Activated CD8-positive, alpha-beta memory T cell treated with anti-CD3 and anti-CD28 coated beads for 48 hours (primary cell): ENCODE data around the gene MPO.

ENCODE experiments used
- DNase-seq, 3 experiments: peaks; one replicate each; pipeline ENCODE4 v3.0.0-alpha.2; 2020; ENCODE audit warnings: low read depth in 2 of 3, low spot score in 2 of 3

The MPO gene

GRCh38 chr17:58265902-58266875 lies 14.5 kb downstream of the MPO start:
- DNase-seq = no peak

GRCh38 chr17:58265271-58265670 lies 15.5 kb downstream of the MPO start:
- DNase-seq = no peak

GRCh38 chr17:58264407-58265103 lies 16.2 kb downstream of the MPO start:
- DNase-seq = no peak

- no peak for DNase-seq
Observed at GRCh38 chr17:58263773-58264172, 17.0 kb downstream of the MPO start.

GRCh38 chr17:58262149-58262548 lies 18.6 kb downstream of the MPO start:
- no peak for DNase-seq

GRCh38 chr17:58254803-58255202 lies 25.9 kb downstream of the MPO start:
- no peak for DNase-seq

- no peak for DNase-seq
Observed at GRCh38 chr17:58253082-58253481, 27.7 kb downstream of the MPO start.

GRCh38 chr17:58252141-58252540 lies 28.6 kb downstream of the MPO start:
- DNase-seq = no peak

GRCh38 chr17:58250344-58251011 lies 30.3 kb downstream of the MPO start:
- no peak for DNase-seq

- DNase-seq = peak; percentile 52 to 70 (median 64)
Observed at GRCh38 chr17:58249270-58250133, 31.2 kb downstream of the MPO start.

- no peak for DNase-seq
Observed at GRCh38 chr17:58248955-58249269, 31.8 kb downstream of the MPO start.

GRCh38 chr17:58247511-58248363 lies 33.0 kb downstream of the MPO start:
- DNase-seq = no peak

- DNase-seq = no peak
Observed at GRCh38 chr17:58246781-58247180, 34.0 kb downstream of the MPO start.

GRCh38 chr17:58246104-58246740 lies 34.5 kb downstream of the MPO start:
- DNase-seq = no peak

GRCh38 chr17:58245428-58246103 lies 35.2 kb downstream of the MPO start:
- no peak for DNase-seq

- no peak for DNase-seq
Observed at GRCh38 chr17:58244963-58245362, 35.8 kb downstream of the MPO start.

- DNase-seq = no peak
Observed at GRCh38 chr17:58242171-58242784, 38.5 kb downstream of the MPO start.

- no peak for DNase-seq
Observed at GRCh38 chr17:58239987-58240386, 40.7 kb downstream of the MPO start.
